SH-SY5Y (cell line): ENCODE measurements around the gene VTN.

ENCODE experiments used
- GATA2 ChIP-seq: IDR thresholded peaks from 2 replicates; pipeline ENCODE4 v1.6.1; 2011; ENCODE audit warnings: mild to moderate bottlenecking, low read depth, low read length
- GATA3 ChIP-seq: IDR thresholded peaks from 2 replicates; pipeline ENCODE4 v1.6.1; 2011; ENCODE audit warnings: low read depth, mild to moderate bottlenecking, low read length, moderate library complexity

- no peak for TF ChIP-seq GATA2
- TF ChIP-seq GATA3: no peak
These were observed 15.3 kb upstream of the VTN start for GRCh38 chr17:28385406-28385805.
